ENCODE results near the gene ZNF579. TPM values are rescaled to one million over a fixed set of nuclear protein-coding genes. Genes with fewer than 3 reads are reported as not detected.

The ZNF579 gene
- total and polyA plus RNA-seq, 2 of the 13 experiments (the other 11 are each of a cell fraction or from before 2014, with no cell fraction given), result 2.1 to 2.9 TPM

DNA sequence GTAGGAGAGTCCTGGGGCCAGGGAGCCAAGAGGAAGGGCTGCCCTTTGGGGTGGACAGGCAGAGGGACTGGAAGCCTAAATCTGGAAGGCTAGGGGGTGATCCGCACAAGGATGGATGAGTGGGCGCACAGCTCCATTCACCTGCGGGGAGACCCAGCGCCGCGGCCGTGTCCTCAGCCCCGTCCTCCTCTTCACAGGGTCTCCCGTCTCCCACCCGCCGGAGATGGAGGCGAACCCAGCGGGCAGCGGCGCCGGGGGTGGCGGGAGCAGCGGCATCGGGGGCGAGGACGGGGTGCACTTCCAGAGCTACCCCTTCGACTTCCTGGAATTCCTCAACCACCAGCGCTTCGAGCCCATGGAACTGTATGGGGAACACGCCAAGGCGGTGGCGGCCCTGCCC is 32.7 kb upstream of the ZNF579 start (continued):
- TF ChIP-seq, protein P1, sequence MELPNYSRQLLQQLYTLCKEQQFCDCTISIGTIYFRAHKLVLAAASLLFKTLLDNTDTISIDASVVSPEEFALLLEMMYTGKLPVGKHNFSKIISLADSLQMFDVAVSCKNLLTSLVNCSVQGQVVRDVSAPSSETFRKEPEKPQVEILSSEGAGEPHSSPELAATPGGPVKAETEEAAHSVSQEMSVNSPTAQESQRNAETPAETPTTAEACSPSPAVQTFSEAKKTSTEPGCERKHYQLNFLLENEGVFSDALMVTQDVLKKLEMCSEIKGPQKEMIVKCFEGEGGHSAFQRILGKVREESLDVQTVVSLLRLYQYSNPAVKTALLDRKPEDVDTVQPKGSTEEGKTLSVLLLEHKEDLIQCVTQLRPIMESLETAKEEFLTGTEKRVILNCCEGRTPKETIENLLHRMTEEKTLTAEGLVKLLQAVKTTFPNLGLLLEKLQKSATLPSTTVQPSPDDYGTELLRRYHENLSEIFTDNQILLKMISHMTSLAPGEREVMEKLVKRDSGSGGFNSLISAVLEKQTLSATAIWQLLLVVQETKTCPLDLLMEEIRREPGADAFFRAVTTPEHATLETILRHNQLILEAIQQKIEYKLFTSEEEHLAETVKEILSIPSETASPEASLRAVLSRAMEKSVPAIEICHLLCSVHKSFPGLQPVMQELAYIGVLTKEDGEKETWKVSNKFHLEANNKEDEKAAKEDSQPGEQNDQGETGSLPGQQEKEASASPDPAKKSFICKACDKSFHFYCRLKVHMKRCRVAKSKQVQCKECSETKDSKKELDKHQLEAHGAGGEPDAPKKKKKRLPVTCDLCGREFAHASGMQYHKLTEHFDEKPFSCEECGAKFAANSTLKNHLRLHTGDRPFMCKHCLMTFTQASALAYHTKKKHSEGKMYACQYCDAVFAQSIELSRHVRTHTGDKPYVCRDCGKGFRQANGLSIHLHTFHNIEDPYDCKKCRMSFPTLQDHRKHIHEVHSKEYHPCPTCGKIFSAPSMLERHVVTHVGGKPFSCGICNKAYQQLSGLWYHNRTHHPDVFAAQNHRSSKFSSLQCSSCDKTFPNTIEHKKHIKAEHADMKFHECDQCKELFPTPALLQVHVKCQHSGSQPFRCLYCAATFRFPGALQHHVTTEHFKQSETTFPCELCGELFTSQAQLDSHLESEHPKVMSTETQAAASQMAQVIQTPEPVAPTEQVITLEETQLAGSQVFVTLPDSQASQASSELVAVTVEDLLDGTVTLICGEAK (IDR thresholded peaks at IDR 0.05), result no peak
- TF ChIP-seq, protein P1 (CRISPR knock-in tag; IDR thresholded peaks at IDR 0.05), result no peak
- TF ChIP-seq SMYD3 (CRISPR knock-in tag; IDR thresholded peaks at IDR 0.05), result no peak
- no peak for TF ChIP-seq ZNF777 (CRISPR knock-in tag; IDR thresholded peaks at IDR 0.05)
- TF ChIP-seq ZNF263 (CRISPR knock-in tag; IDR thresholded peaks at IDR 0.05), result no peak
